ENCODE data around the gene LGALS3BP.

Gene LGALS3BP

GRCh38 chr17:78981010-78981888, 1.5 kb upstream of the LGALS3BP start:
- no peak for DNase-seq (ENCODE audit: low read depth in 2 of 2)

- no peak for DNase-seq (ENCODE audit: low read depth in 2 of 2)
These were observed 875 bp upstream of the LGALS3BP start for GRCh38 chr17:78980624-78980972.

GRCh38 chr17:78977997-78978973, 1.4 kb downstream of the LGALS3BP start:
- DNase-seq (ENCODE audit: low read depth in 2 of 2) = no peak

GRCh38 chr17:78977681-78977943, 2.1 kb downstream of the LGALS3BP start:
- DNase-seq (ENCODE audit: low read depth in 2 of 2) = no peak

GRCh38 chr17:78976907-78977680, 2.6 kb downstream of the LGALS3BP start:
- DNase-seq (ENCODE audit: low read depth in 2 of 2) = no peak

GRCh38 chr17:78974635-78975591, 4.8 kb downstream of the LGALS3BP start:
- no peak for DNase-seq (ENCODE audit: low read depth in 2 of 2)

- no peak for DNase-seq (ENCODE audit: low read depth in 2 of 2)
These were observed 5.8 kb downstream of the LGALS3BP start for GRCh38 chr17:78973792-78974520.

GRCh38 chr17:78973196-78973595, 6.5 kb downstream of the LGALS3BP start:
- no peak for DNase-seq (ENCODE audit: low read depth in 2 of 2)

GRCh38 chr17:78972507-78973105, 7.1 kb downstream of the LGALS3BP start:
- no peak for DNase-seq (ENCODE audit: low read depth in 2 of 2)

- no peak for DNase-seq (ENCODE audit: low read depth in 2 of 2)
These were observed 7.8 kb downstream of the LGALS3BP start for GRCh38 chr17:78971756-78972506.

- peak; percentile 32 to 56 for DNase-seq (ENCODE audit: low read depth in 2 of 2)
These were observed 8.6 kb downstream of the LGALS3BP start for GRCh38 chr17:78970834-78971755.

GRCh38 chr17:78969865-78970264, 9.9 kb downstream of the LGALS3BP start:
- DNase-seq (ENCODE audit: low read depth in 2 of 2) = no peak

GRCh38 chr17:78967782-78968362, 11.9 kb downstream of the LGALS3BP start:
- no peak for DNase-seq (ENCODE audit: low read depth in 2 of 2)

GRCh38 chr17:78966910-78967600, 12.7 kb downstream of the LGALS3BP start:
- no peak for DNase-seq (ENCODE audit: low read depth in 2 of 2)

GRCh38 chr17:78966123-78966813, 13.5 kb downstream of the LGALS3BP start:
- DNase-seq (ENCODE audit: low read depth in 2 of 2) = no peak

GRCh38 chr17:78965491-78965924, 14.2 kb downstream of the LGALS3BP start:
- no peak for DNase-seq (ENCODE audit: low read depth in 2 of 2)
